ENCODE results near the gene HS6ST1. TPM values are rescaled to one million over a fixed set of nuclear protein-coding genes. Genes with fewer than 3 reads are reported as not detected.
A peak's percentile ranks its signal among the peaks of the same experiment; 100 is the strongest.

HS6ST1 gene
- total and polyA plus RNA-seq, 2 donors (not counting 1 experiment from before 2014, with no cell fraction given): 16.6 to 59.9 TPM

DNA sequence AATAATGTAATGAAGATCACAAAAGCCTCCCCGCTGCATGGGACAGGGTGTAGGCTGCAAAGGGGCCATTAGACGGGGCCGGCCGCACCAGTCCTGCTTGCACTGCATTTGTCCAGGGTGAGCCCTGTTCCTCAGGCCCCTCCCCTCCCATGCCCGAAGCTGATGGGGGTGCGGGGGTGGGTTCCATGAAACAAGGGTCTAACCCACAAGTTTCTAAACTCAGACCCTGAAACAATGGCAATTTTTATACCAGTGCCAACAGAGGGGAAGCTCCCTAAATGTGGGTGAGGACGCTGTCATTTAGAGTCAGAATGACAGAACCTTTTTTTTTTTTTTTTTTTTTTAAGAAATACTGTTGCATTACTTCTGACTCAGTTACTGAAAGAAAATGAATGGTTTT, 39.7 kb downstream of the HS6ST1 start:
- Histone ChIP-seq H3K27me3 (ENCODE audit: control insufficient read depth, insufficient read depth, low read length) (no peaks in the 10 kb centered on the region), H2AFZ (ENCODE audit: low read length) (no peak overlapping the region), H3K9me3 (ENCODE audit: control insufficient read depth, insufficient read depth, low read depth, low read length) (no peaks in the 10 kb centered on the region), H3K4me2 (ENCODE audit: extremely low read depth, insufficient read depth, low read length) (no peak overlapping the region), H4K20me1 (ENCODE audit: control insufficient read depth, extremely low read depth, insufficient read depth, low read length) (no peaks in the 10 kb centered on the region), H3K4me3 (replicated peaks in 1 of 4; ENCODE audit: control extremely low read depth in 1 of 4, insufficient read depth in 1 of 4, low read depth in 3 of 4, low read length in 4 of 4) (no peak overlapping the region), H3K4me1 (ENCODE audit: control insufficient read depth, extremely low read depth, insufficient read depth, low read length) (no peaks in the 10 kb centered on the region), H3K27ac (ENCODE audit: insufficient read depth, low read length) (no peak overlapping the region), H3K9ac (ENCODE audit: insufficient read depth, low read length) (no peak overlapping the region), H3K79me2 (ENCODE audit: control insufficient read depth, insufficient read depth, low read length) (no peaks in the 10 kb centered on the region), H3K36me3 (ENCODE audit: control insufficient read depth, insufficient read depth, low read length) (peaks cover 1% of the 10 kb centered on the region)
- no peak for TF ChIP-seq CTCF (conservative IDR thresholded peaks at IDR 0.05 in 1 of 2, IDR thresholded peaks at IDR 0.05 in 1 of 2; ENCODE audit: low read depth in 1 of 2, low read length in 2 of 2)
- no peak for TF ChIP-seq EZH2 (IDR thresholded peaks at IDR 0.05; ENCODE audit: low read length, missing control alignments)
- DNase-seq (ENCODE audit: low read depth in 2 of 2): no peak

DNA sequence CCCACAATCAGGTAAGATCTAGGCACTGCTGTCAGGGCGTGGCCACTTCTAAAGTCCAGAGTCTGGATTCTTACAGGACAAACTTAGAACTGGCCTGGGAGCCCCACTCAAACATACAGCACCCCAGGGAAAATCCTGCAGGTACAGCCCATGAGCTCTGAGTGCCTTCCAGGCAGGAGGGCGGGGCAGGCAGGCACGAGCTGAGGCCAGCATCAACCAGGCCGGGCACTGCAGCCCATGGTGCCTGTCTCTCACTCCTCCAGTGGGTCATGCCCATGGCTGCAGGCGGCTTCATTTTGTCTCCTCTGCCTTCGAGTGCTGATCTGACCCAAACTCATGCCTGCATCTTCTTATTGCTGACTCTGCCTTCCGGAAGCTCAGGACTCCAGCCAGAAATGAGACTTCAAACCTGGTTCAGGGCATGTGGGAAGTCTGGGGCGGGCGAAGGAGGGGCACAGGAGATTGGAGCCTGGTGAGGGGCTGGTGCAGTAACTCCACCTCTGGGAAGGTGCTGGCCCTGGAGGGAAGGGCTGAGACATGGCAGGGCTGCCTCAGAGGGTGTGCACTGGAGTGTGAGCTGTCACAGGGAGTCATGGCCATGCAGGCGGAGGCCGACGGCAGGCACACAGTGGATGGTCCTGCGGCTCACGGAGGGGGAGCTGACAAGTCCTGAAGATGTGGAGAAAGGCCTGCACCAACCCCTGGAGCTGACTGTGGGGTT, 40.5 kb downstream of the HS6ST1 start:
- no peaks in the 10 kb centered on the region for H3K79me2 ChIP-seq (ENCODE audit: control insufficient read depth, insufficient read depth, low read length)
- H3K27me3 ChIP-seq (ENCODE audit: control insufficient read depth, insufficient read depth, low read length): no peaks in the 10 kb centered on the region
- no peak overlapping the region for H3K4me2 ChIP-seq (ENCODE audit: extremely low read depth, insufficient read depth, low read length)
- H4K20me1 ChIP-seq (ENCODE audit: control insufficient read depth, extremely low read depth, insufficient read depth, low read length): no peaks in the 10 kb centered on the region
- no peak overlapping the region for H3K4me3 ChIP-seq (replicated peaks in 1 of 4; ENCODE audit: control extremely low read depth in 1 of 4, insufficient read depth in 1 of 4, low read depth in 3 of 4, low read length in 4 of 4)
- H3K4me1 ChIP-seq (ENCODE audit: control insufficient read depth, extremely low read depth, insufficient read depth, low read length): no peaks in the 10 kb centered on the region
- no peak overlapping the region for H3K9ac ChIP-seq (ENCODE audit: insufficient read depth, low read length)
- no peaks in the 10 kb centered on the region for H3K9me3 ChIP-seq (ENCODE audit: control insufficient read depth, insufficient read depth, low read depth, low read length)
- peaks cover 1% of the 10 kb centered on the region for H3K36me3 ChIP-seq (ENCODE audit: control insufficient read depth, insufficient read depth, low read length)
- no peak overlapping the region for H3K27ac ChIP-seq (ENCODE audit: insufficient read depth, low read length)
- TF ChIP-seq CTCF (conservative IDR thresholded peaks at IDR 0.05 in 1 of 2, IDR thresholded peaks at IDR 0.05 in 1 of 2; ENCODE audit: low read depth in 1 of 2, low read length in 2 of 2): no peak
- TF ChIP-seq EZH2 (IDR thresholded peaks at IDR 0.05; ENCODE audit: low read length, missing control alignments): no peak
- H2AFZ ChIP-seq (ENCODE audit: low read length): no peak overlapping the region
- no peak for DNase-seq (ENCODE audit: low read depth in 2 of 2)

DNA sequence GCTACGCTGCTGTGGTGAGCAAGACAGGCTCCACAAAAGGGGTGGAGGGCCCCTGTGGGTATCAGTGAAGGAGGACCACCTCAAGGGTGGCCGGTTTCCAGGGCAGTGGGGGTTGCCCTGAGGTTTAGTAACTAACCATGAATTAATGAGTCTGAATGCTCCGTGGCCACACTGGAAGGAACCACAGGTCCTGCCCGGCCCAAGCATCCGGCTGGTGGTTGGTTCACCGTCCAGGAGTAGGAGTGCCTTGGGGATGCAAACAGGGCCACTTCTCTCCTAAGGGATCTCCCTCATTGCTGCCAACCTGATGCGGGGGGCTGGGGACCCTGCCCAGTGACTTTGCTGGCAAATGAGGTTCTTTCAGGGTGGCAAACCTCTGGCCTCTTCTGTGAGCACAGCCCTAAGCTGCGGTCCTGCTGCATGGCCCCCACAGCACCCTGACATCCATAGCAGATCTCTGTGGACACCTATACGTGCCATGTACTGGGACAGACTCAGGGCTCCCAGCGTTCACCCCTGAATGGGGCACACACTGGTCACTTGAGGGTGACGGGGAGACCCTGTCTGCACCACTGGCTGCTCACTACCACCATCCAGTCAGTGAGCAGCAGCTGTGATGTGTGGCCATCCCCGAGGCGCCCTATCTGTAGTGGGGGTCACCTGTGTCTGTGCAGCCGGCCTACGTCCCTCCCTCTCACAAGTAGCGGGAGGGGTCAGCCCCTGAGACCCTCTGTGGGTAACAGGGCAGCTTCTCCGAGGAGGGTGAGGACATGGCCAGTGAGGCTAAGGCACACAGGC, 41.6 kb downstream of the HS6ST1 start:
- H4K20me1 ChIP-seq (ENCODE audit: control insufficient read depth, extremely low read depth, insufficient read depth, low read length): no peaks in the 10 kb centered on the region
- no peak overlapping the region for H3K27ac ChIP-seq (ENCODE audit: insufficient read depth, low read length)
- H3K79me2 ChIP-seq (ENCODE audit: control insufficient read depth, insufficient read depth, low read length): no peaks in the 10 kb centered on the region
- H3K27me3 ChIP-seq (ENCODE audit: control insufficient read depth, insufficient read depth, low read length): no peaks in the 10 kb centered on the region
- peaks cover 1% of the 10 kb centered on the region for H3K36me3 ChIP-seq (ENCODE audit: control insufficient read depth, insufficient read depth, low read length)
- H3K9me3 ChIP-seq (ENCODE audit: control insufficient read depth, insufficient read depth, low read depth, low read length): no peaks in the 10 kb centered on the region
- no peak overlapping the region for H3K4me2 ChIP-seq (ENCODE audit: extremely low read depth, insufficient read depth, low read length)
- peak in 1 of 2 donors; percentile 78 for DNase-seq (ENCODE audit: low read depth in 2 of 2)
- no peak for TF ChIP-seq CTCF (conservative IDR thresholded peaks at IDR 0.05 in 1 of 2, IDR thresholded peaks at IDR 0.05 in 1 of 2; ENCODE audit: low read depth in 1 of 2, low read length in 2 of 2)
- TF ChIP-seq EZH2 (IDR thresholded peaks at IDR 0.05; ENCODE audit: low read length, missing control alignments): no peak
- H3K4me1 ChIP-seq (ENCODE audit: control insufficient read depth, extremely low read depth, insufficient read depth, low read length): no peaks in the 10 kb centered on the region
- H3K9ac ChIP-seq (ENCODE audit: insufficient read depth, low read length): no peak overlapping the region
- H3K4me3 ChIP-seq (replicated peaks in 1 of 4; ENCODE audit: control extremely low read depth in 1 of 4, insufficient read depth in 1 of 4, low read depth in 3 of 4, low read length in 4 of 4): no peak overlapping the region
- H2AFZ ChIP-seq (ENCODE audit: low read length): no peak overlapping the region
